Measurements from ENCODE around the gene BRPF3.

DNA sequence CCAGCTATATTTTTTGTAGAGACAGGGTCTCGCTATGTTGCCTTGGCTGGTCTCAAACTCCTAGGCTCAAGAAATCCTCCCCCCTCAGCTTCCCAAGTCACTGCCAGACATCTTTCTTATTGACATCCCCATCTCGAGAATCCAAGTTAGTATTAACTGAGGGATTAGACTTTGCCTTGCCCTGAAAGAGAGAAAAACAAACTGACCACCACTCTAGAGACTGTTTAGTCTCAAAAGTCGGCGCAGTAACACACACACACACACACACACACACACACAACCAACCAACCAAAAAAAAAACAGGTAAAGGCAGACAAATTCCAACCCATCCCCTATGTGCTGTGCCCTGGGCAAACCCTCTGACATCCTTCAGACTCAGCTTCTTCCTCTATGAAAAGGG, 46.1 kb downstream of the BRPF3 start:
- TF ChIP-seq, protein P1, sequence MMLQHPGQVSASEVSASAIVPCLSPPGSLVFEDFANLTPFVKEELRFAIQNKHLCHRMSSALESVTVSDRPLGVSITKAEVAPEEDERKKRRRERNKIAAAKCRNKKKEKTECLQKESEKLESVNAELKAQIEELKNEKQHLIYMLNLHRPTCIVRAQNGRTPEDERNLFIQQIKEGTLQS (CRISPR knock-in tag; conservative IDR thresholded peaks at IDR 0.05) = no peak
- TF ChIP-seq TEAD4 (CRISPR knock-in tag; IDR thresholded peaks at IDR 0.05) (no peak), IRF2 (CRISPR knock-in tag; IDR thresholded peaks at IDR 0.05; ENCODE audit: borderline replicate concordance, low read depth) (no peak), ZNF138 (CRISPR knock-in tag; conservative IDR thresholded peaks at IDR 0.05) (no peak), SMAD4 (CRISPR knock-in tag; IDR thresholded peaks at IDR 0.05) (no peak)
- TF ChIP-seq, protein P2, sequence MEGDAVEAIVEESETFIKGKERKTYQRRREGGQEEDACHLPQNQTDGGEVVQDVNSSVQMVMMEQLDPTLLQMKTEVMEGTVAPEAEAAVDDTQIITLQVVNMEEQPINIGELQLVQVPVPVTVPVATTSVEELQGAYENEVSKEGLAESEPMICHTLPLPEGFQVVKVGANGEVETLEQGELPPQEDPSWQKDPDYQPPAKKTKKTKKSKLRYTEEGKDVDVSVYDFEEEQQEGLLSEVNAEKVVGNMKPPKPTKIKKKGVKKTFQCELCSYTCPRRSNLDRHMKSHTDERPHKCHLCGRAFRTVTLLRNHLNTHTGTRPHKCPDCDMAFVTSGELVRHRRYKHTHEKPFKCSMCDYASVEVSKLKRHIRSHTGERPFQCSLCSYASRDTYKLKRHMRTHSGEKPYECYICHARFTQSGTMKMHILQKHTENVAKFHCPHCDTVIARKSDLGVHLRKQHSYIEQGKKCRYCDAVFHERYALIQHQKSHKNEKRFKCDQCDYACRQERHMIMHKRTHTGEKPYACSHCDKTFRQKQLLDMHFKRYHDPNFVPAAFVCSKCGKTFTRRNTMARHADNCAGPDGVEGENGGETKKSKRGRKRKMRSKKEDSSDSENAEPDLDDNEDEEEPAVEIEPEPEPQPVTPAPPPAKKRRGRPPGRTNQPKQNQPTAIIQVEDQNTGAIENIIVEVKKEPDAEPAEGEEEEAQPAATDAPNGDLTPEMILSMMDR (IDR thresholded peaks at IDR 0.05) = no peak
- TF ChIP-seq, protein P3, sequence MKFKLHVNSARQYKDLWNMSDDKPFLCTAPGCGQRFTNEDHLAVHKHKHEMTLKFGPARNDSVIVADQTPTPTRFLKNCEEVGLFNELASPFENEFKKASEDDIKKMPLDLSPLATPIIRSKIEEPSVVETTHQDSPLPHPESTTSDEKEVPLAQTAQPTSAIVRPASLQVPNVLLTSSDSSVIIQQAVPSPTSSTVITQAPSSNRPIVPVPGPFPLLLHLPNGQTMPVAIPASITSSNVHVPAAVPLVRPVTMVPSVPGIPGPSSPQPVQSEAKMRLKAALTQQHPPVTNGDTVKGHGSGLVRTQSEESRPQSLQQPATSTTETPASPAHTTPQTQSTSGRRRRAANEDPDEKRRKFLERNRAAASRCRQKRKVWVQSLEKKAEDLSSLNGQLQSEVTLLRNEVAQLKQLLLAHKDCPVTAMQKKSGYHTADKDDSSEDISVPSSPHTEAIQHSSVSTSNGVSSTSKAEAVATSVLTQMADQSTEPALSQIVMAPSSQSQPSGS (CRISPR knock-in tag; IDR thresholded peaks at IDR 0.05; ENCODE audit: borderline replicate concordance, low read depth) = no peak

Data from WTC11 (cell line).